HL-60 (cell line): ENCODE data around the gene NFATC1.

Experiments
- GABPA ChIP-seq: IDR thresholded peaks from 2 replicates; pipeline ENCODE4 v1.6.1; 2012; ENCODE audit warnings: low read depth
- POLR2AphosphoS5 ChIP-seq: IDR thresholded peaks from 2 replicates; pipeline ENCODE4 v1.6.1; 2012; ENCODE audit warnings: low read depth
- SPI1 ChIP-seq: IDR thresholded peaks from 2 replicates; pipeline ENCODE4 v1.6.1; 2012; ENCODE audit warnings: low read depth, mild to moderate bottlenecking, borderline replicate concordance

GRCh38 chr18:79416677-79417052 lies 20.9 kb downstream of the NFATC1 start:
- TF ChIP-seq GABPA, result no peak
- no peak for TF ChIP-seq SPI1
- TF ChIP-seq POLR2AphosphoS5, result no peak
